Measurements from ENCODE around the gene OR2C3. TPM values are rescaled to one million over a fixed set of nuclear protein-coding genes. Genes with fewer than 3 reads are reported as not detected.

Gene OR2C3
- polyA plus RNA-seq, 4 donors = 0.01 to 0.07 TPM; not detected in 2

DNA sequence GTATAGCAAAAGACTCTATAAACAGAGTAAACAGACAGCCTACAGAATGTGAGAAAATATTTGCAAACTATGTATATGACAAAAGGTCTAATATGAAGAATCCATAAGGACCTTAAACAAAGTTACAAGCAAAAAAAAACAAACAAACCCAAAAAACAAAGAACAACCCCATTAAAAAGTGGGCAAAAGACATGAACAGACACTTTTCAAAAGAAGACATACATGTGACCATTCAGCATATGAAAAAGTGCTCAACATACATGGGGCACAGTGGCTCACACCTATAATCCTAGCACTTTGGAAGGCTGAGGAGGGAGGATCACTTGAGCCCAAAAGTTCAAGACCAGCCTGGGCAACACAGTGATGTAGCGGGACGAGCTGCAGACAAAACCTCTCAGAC is 60.4 kb downstream of the OR2C3 start:
- no peaks in the 10 kb centered on the region for H3K27me3 ChIP-seq (ENCODE audit: control insufficient read depth in 3 of 3, insufficient read depth in 3 of 3, low read length in 3 of 3)
- no peak overlapping the region for H3K27ac ChIP-seq (ENCODE audit: low read depth in 1 of 3, low read length in 2 of 3)
- H3K4me3 ChIP-seq (ENCODE audit: low read depth in 1 of 3, low read length in 3 of 3) = no peak overlapping the region
- no peaks in the 10 kb centered on the region for H3K9me3 ChIP-seq (ENCODE audit: control insufficient read depth in 2 of 2, insufficient read depth in 1 of 2, low read depth in 1 of 2, low read length in 1 of 2)
- H3K4me1 ChIP-seq (ENCODE audit: control insufficient read depth in 3 of 3, insufficient read depth in 2 of 3, low read depth in 1 of 3, low read length in 2 of 3) = no peaks in the 10 kb centered on the region
- H3K36me3 ChIP-seq (ENCODE audit: control insufficient read depth in 3 of 3, insufficient read depth in 2 of 3, low read depth in 1 of 3, low read length in 3 of 3) = no peaks in the 10 kb centered on the region
- DNase-seq (no peak), FAIRE-seq (no peak)
- 95 to 98% (median 96%) methylated on average over 2 of the region's 2 CpGs for WGBS, 3 donors

Other genes with a start within 250 kb of the OR2C3 start
- 10 to 100 TPM in 1 of 4 donors, 1 to 10 TPM in 3; 1.6 to 16.1 (median 5.2) TPM for gene ZNF496, start 204.6 kb downstream of the OR2C3 start, polyA plus RNA-seq
- gene NLRP3, start 120.3 kb downstream of the OR2C3 start, polyA plus RNA-seq = under 1 TPM in 3 of 4 donors, not detected in 1; 0.81 to 0.94 (median 0.89) TPM
- gene OR2B11, start 78.3 kb downstream of the OR2C3 start, polyA plus RNA-seq = under 1 TPM in 1 of 4 donors, not detected in 3; 0.01 TPM
- under 1 TPM in 3 of 4 donors, not detected in 1; 0.07 to 0.81 (median 0.18) TPM for gene GCSAML, start 12.7 kb upstream of the OR2C3 start, polyA plus RNA-seq
- not detected for gene OR2G2, start 51.9 kb upstream of the OR2C3 start, polyA plus RNA-seq
- gene OR2G3, start 69.1 kb upstream of the OR2C3 start, polyA plus RNA-seq = not detected
- not detected for gene OR13G1, start 143.3 kb upstream of the OR2C3 start, polyA plus RNA-seq
- gene OR6F1, start 180.2 kb upstream of the OR2C3 start, polyA plus RNA-seq = not detected
- not detected for gene OR14K1, start 202.2 kb upstream of the OR2C3 start, polyA plus RNA-seq
- gene OR14A2, start 211.7 kb upstream of the OR2C3 start, polyA plus RNA-seq = not detected
- gene OR1C1, start 224.1 kb upstream of the OR2C3 start, polyA plus RNA-seq = not detected